ENCODE measurements around the gene TIAM1.

DNA sequence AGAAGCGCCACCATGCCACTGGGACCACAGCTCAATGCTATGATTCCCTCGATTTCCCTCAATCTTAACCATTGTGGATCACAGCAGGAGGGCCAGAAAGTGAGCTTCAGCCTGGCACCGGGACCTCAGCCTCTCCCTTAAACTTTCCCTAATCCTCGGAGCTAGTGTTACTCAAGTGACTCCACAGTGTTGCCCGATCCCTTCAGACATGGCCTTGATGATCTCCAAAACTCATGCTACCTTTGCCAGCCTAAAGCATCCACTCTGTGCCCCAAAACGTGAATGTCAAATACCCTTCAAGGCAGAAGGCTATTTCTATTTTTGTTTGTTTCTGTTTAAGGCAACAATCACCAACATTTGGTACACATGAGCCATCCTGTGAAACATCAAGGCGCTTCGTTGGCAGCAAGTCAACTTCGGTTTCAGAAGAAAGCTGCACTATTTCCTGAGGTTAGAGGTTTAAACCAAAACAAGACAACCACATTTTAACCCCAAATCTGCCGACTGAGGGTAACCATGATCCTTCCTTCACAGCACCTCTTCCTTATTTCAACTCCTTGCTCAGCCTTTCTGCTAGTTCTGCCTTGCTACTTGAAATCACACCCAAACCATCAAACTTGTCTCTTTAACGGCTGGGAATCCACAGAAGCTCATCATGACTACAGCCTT lies 211.4 kb downstream of the TIAM1 start:
- TF ChIP-seq EZH2phosphoT487 (IDR thresholded peaks at IDR 0.05; ENCODE audit: insufficient read depth, low read depth) (no peak), EZH2 (IDR thresholded peaks at IDR 0.05; ENCODE audit: insufficient read depth, poor library complexity, severe bottlenecking) (no peak)

Data from GM23248 (cell line).